ENCODE measurements around the gene ZNF628. TPM values are rescaled to one million over a fixed set of nuclear protein-coding genes. Genes with fewer than 3 reads are reported as not detected.
A peak's percentile ranks its signal among the peaks of the same experiment; 100 is the strongest.

ZNF628 gene
- polyA plus RNA-seq, 1 experiment, result 0.48 TPM

- CTCF ChIA-PET, result interaction anchor here (0.6 to 3.1 kb wide), 41 partner anchors 10 to 372 kb away, joined by 3 to 106 read pairs (median 5); partner anchors contain the start of genes ISOC2, NAT14, SSC5D and TMEM238
- Histone ChIP-seq H3K36me3 (ENCODE audit: control insufficient read depth, insufficient read depth, low read length) (peaks cover 22% of the 10 kb centered on the region), H3K4me3 (ENCODE audit: low read depth, low read length) (no peak overlapping the region), H3K27me3 (ENCODE audit: control insufficient read depth, insufficient read depth, low read length) (no peaks in the 10 kb centered on the region)
- POLR2A ChIA-PET, result interaction anchor here (0.6 to 1.2 kb wide), 2 partner anchors 11 to 38 kb away, joined by 4 to 11 read pairs; no protein-coding TSS in a partner anchor
- TF ChIP-seq CTCF (IDR thresholded peaks at IDR 0.05; ENCODE audit: insufficient read depth, low read depth, low read length), result no peak
- no peak for DNase-seq (ENCODE audit: low read depth)
Observed at GRCh38 chr19:55504252-55504603, 27.8 kb downstream of the ZNF628 start.

- H3K4me3 ChIP-seq (ENCODE audit: low read depth, low read length), result no peak overlapping the region
- TF ChIP-seq CTCF (IDR thresholded peaks at IDR 0.05; ENCODE audit: insufficient read depth, low read depth, low read length), result no peak
- ChIA-PET CTCF (interaction anchor here (0.8 to 3.1 kb wide), 20 partner anchors 9 to 369 kb away, joined by 3 to 106 read pairs (median 8); partner anchors contain the start of genes NAT14, SSC5D, TMEM238 and ZNF628), POLR2A (no interaction called here)
- H3K27me3 ChIP-seq (ENCODE audit: control insufficient read depth, insufficient read depth, low read length), result no peaks in the 10 kb centered on the region
- H3K36me3 ChIP-seq (ENCODE audit: control insufficient read depth, insufficient read depth, low read length), result peaks cover 18% of the 10 kb centered on the region
- DNase-seq (ENCODE audit: low read depth), result no peak
Observed at GRCh38 chr19:55504981-55505380, 28.6 kb downstream of the ZNF628 start.

- no peak overlapping the region for H3K4me3 ChIP-seq (ENCODE audit: low read depth, low read length)
- CTCF ChIA-PET, result interaction anchor here (0.7 to 3.0 kb wide), 4 partner anchors 8 to 125 kb away, joined by 3 to 23 read pairs (median 6); no protein-coding TSS in a partner anchor
- POLR2A ChIA-PET, result no interaction called here
- no peak for TF ChIP-seq CTCF (IDR thresholded peaks at IDR 0.05; ENCODE audit: insufficient read depth, low read depth, low read length)
- no peaks in the 10 kb centered on the region for H3K27me3 ChIP-seq (ENCODE audit: control insufficient read depth, insufficient read depth, low read length)
- no peak for DNase-seq (ENCODE audit: low read depth)
- H3K36me3 ChIP-seq (ENCODE audit: control insufficient read depth, insufficient read depth, low read length), result peaks cover 14% of the 10 kb centered on the region
Observed at GRCh38 chr19:55508120-55508519, 31.7 kb downstream of the ZNF628 start.

DNA sequence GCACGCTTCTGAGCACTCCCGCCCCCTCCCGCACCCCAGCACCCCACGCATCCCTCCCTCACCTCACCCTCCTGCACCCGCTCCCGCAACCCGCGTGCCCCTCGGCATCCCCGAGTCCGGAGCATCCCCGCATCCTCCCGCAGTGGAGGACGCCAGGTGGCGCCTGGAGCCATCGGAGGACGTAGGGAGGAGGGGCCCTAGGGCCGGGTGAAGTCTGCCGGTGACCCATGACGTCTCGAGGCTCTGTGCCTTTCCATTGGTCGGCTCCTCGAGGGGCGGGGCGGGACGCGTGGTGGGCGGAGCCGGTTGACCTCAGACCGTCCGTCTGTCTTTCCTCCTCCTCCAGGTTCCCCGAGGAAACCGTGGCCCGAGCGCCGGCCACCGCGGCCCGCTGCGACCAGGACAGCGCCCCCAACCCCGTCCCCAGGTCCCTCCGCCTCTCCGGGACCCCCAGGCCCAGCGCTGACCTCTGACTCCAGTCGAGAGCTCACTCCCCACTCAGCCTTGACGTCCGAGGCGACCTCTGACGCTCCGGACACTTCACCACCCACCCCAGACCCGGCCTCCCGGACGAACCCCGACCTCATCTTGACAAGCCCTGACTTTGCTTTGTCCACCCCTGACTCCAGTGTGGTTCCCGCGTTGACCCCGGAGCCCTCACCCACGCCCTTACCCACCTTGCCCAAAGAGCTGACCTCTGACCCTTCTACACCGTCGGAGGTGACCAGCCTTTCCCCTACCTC, 40.6 kb downstream of the ZNF628 start:
- Histone ChIP-seq H3K36me3 (ENCODE audit: control insufficient read depth, insufficient read depth, low read length) (peaks cover 13% of the 10 kb centered on the region), H3K27me3 (ENCODE audit: control insufficient read depth, insufficient read depth, low read length) (no peaks in the 10 kb centered on the region), H3K4me3 (ENCODE audit: low read depth, low read length) (peak overlapping the region; percentile 34)
- TF ChIP-seq CTCF (IDR thresholded peaks at IDR 0.05; ENCODE audit: insufficient read depth, low read depth, low read length), result peak; percentile 98
- DNase-seq (ENCODE audit: low read depth), result no peak
- POLR2A ChIA-PET, result no interaction called here
- CTCF ChIA-PET, result interaction anchor here (0.7 to 9.4 kb wide), 9 partner anchors 9 to 114 kb away, joined by 3 to 58 read pairs (median 6); partner anchors contain the start of gene ZNF865

DNA sequence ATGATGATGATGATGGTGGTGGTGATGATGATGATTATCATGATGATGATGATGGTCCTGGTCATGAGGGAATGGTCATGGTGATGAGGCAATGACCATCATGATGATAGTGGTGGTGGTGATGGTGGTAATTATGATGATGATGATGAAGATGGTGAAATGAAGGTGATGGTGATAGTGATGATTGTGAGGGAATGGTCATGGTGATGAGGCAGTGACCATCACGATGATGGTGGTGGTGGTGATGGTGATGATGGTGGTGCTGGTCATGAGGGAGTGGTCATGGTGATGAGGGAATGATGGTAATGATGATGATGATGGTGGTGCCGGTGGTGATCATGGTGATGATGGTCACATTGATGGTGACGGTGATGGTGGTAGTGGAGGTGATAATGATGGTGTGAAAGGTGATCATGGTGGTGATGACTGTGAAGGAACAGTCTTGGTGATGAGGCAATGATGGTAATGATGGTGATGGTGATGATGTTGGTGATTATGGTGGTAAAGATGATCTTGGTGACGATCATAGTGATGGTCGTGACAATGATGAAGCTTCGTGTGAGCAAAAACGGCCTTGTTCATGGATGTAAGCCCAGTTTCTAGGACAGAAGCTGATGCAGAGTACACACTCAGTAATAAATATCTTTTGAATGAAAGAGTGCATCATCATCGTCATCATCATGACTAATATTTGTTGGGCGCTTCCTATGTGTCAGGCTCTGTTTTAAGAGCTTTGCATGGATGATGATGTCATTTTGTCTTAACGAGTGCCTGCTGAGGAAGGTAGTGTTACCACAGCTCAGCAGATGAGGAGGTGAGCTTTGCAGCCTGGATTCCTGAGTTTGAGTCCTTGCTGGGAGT, 43.3 kb downstream of the ZNF628 start:
- peaks cover 6% of the 10 kb centered on the region for H3K36me3 ChIP-seq (ENCODE audit: control insufficient read depth, insufficient read depth, low read length)
- POLR2A ChIA-PET, result no interaction called here
- TF ChIP-seq CTCF (IDR thresholded peaks at IDR 0.05; ENCODE audit: insufficient read depth, low read depth, low read length), result no peak
- peak; percentile 73 for DNase-seq (ENCODE audit: low read depth)
- no peak overlapping the region for H3K4me3 ChIP-seq (ENCODE audit: low read depth, low read length)
- CTCF ChIA-PET, result interaction anchor here (0.7 to 1.2 kb wide), 4 partner anchors 15 to 113 kb away, joined by 3 to 7 read pairs (median 4); partner anchors contain the start of gene ZNF865
- no peaks in the 10 kb centered on the region for H3K27me3 ChIP-seq (ENCODE audit: control insufficient read depth, insufficient read depth, low read length)
